Tibial artery (tissue), 4 donors: ENCODE measurements around the gene TTC3.

Source experiments
- DNase-seq, 2 donors: peaks; one replicate each; pipeline ENCODE4 v3.0.0-alpha.2; 2019
- H3K27ac ChIP-seq, 2 donors: fragments of 200-600 bp; sonication (generic) in 1 of 2; 1 replicate in 1 of 2; 2 replicates in 1 of 2; pipeline ENCODE4 v1.5.1; 2018 to 2019; ENCODE audit warnings: mild to moderate bottlenecking in 1 of 2
- H3K27me3 ChIP-seq, 2 donors: fragments of 200-600 bp; sonication (generic) in 1 of 2; one replicate each; pipeline versions ENCODE4 v1.5.1 to v1.6.0; 2016 to 2019
- H3K36me3 ChIP-seq, 3 donors: fragments of 200-600 bp; sonication (generic) in 2 of 3; one replicate each; pipeline ENCODE4 v1.5.1; 2016 to 2019; ENCODE audit warnings: mild to moderate bottlenecking in 2 of 3
- H3K4me1 ChIP-seq, 4 donors: fragments of 200-600 bp; sonication (generic) in 2 of 4; 1 replicate in 3 of 4; 2 replicates in 1 of 4; pipeline ENCODE4 v1.5.1; 2016 to 2019
- H3K4me3 ChIP-seq, 2 donors: fragments of 200-600 bp; sonication (generic) in 1 of 2; 1 replicate in 1 of 2; 2 replicates in 1 of 2; pipeline ENCODE4 v1.5.1; 2018 to 2019; ENCODE audit warnings: mild to moderate bottlenecking in 2 of 2
- H3K9me3 ChIP-seq, 3 donors: fragments of 200-600 bp; sonication (generic) in 1 of 3; one replicate each; pipeline ENCODE4 v1.5.1; 2016 to 2019
- intact Hi-C: fragments of 100-400 bp; cut with DNase I; formaldehyde crosslinking; loops from one replicate; pipeline ENCODE4 v1.15.0; 2023; ENCODE audit warnings: low total_unique reads
- TF ChIP-seq, protein P1 (sequence below), 2 experiments: fragments of 200-600 bp in 1 of 2; fragments of 450-650 bp in 1 of 2; IDR thresholded peaks; one replicate each; pipeline ENCODE4 v1.5.1; 2017 to 2019; ENCODE audit warnings: antibody characterized with exemption in 2 of 2, mild to moderate bottlenecking in 1 of 2, moderate library complexity in 1 of 2

TTC3 gene

DNA sequence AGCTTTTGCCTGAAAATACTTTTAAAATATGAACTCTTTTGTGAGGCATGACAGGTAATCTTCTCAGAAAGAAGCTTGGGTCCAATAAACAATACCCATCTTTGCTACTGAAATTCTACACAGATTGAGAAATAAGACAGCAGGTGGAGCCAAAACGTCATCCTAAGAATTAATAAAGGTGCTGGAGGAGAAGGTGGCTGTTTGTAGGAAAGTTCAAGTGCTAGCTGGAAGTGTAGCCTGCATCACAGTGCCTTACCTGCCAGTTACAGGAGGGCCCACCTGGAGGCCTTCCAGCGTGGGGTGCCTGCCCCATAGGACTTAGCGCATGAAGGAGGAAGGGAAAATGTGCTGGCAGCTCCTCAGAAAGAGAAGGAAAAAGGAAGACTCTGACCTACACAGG, 93.7 kb downstream of the TTC3 start:
- Histone ChIP-seq H3K4me1 (no peaks in the 10 kb centered on the region), H3K4me3 (no peak overlapping the region), H3K27me3 (no peaks in the 10 kb centered on the region), H3K27ac (no peak overlapping the region), H3K9me3 (no peaks in the 10 kb centered on the region), H3K36me3 (peaks cover 21 to 60% (median 43%) of the 10 kb centered on the region in 3 donors)
- intact Hi-C loops, result no loop called here
- TF ChIP-seq, protein P1, sequence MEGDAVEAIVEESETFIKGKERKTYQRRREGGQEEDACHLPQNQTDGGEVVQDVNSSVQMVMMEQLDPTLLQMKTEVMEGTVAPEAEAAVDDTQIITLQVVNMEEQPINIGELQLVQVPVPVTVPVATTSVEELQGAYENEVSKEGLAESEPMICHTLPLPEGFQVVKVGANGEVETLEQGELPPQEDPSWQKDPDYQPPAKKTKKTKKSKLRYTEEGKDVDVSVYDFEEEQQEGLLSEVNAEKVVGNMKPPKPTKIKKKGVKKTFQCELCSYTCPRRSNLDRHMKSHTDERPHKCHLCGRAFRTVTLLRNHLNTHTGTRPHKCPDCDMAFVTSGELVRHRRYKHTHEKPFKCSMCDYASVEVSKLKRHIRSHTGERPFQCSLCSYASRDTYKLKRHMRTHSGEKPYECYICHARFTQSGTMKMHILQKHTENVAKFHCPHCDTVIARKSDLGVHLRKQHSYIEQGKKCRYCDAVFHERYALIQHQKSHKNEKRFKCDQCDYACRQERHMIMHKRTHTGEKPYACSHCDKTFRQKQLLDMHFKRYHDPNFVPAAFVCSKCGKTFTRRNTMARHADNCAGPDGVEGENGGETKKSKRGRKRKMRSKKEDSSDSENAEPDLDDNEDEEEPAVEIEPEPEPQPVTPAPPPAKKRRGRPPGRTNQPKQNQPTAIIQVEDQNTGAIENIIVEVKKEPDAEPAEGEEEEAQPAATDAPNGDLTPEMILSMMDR (IDR thresholded peaks at IDR 0.05), result peak in 1 of 2 experiments; percentile 14
- no peak for DNase-seq

- Histone ChIP-seq H3K4me3 (no peak overlapping the region), H3K27me3 (no peaks in the 10 kb centered on the region), H3K36me3 (peaks cover 21 to 62% (median 31%) of the 10 kb centered on the region in 3 donors), H3K9me3 (no peaks in the 10 kb centered on the region), H3K27ac (no peak overlapping the region), H3K4me1 (no peaks in the 10 kb centered on the region)
- DNase-seq, result no peak
- intact Hi-C loops, result no loop called here
- TF ChIP-seq, protein P1 (IDR thresholded peaks at IDR 0.05), result no peak
Observed at GRCh38 chr21:37168666-37169065, 95.6 kb downstream of the TTC3 start.

GRCh38 chr21:37172646-37173045, 99.6 kb downstream of the TTC3 start:
- Histone ChIP-seq H3K9me3 (no peaks in the 10 kb centered on the region), H3K27me3 (no peaks in the 10 kb centered on the region), H3K4me3 (no peak overlapping the region), H3K4me1 (peaks cover 0 to 3% (median 0%) of the 10 kb centered on the region in 4 donors), H3K36me3 (peaks cover 16 to 58% (median 40%) of the 10 kb centered on the region in 3 donors), H3K27ac (no peak overlapping the region)
- no peak for DNase-seq
- TF ChIP-seq, protein P1 (IDR thresholded peaks at IDR 0.05), result no peak
- intact Hi-C loops, result no loop called here

DNA sequence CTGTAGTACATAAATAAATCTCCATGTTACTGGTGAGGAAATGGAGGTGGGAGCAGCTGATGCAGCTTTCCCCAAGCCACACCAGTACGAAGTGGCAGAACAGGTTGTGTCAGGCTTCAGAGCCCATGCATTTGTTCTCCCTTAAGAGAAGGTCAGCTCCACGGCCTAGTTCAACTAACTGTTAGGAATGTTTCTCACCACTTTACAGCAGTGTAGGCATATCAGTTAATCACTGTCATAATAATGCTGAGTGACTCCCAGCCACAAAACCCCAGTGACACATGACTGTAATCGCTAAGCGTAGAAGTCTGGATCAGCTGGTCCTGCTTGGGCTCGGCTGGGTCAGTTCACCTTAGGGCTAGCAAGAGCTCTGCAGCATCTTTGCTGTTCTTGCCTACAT, 103.7 kb downstream of the TTC3 start:
- H3K4me1 ChIP-seq, result peaks cover 0 to 3% (median 0%) of the 10 kb centered on the region in 4 donors
- no peaks in the 10 kb centered on the region for H3K9me3 ChIP-seq
- peaks cover 17 to 75% (median 59%) of the 10 kb centered on the region in 3 donors for H3K36me3 ChIP-seq
- no peak for DNase-seq
- intact Hi-C loops, result no loop called here
- TF ChIP-seq, protein P1 (IDR thresholded peaks at IDR 0.05), result no peak
- no peak overlapping the region for H3K27ac ChIP-seq
- no peak overlapping the region for H3K4me3 ChIP-seq
- H3K27me3 ChIP-seq, result no peaks in the 10 kb centered on the region

- Histone ChIP-seq H3K36me3 (peaks cover 6 to 58% (median 45%) of the 10 kb centered on the region in 3 donors), H3K4me3 (no peak overlapping the region), H3K9me3 (no peaks in the 10 kb centered on the region), H3K27ac (no peak overlapping the region), H3K27me3 (no peaks in the 10 kb centered on the region), H3K4me1 (peaks cover 0 to 3% (median 0%) of the 10 kb centered on the region in 4 donors)
- TF ChIP-seq, protein P1 (IDR thresholded peaks at IDR 0.05), result no peak
- DNase-seq, result no peak
- intact Hi-C loops, result no loop called here
Observed at GRCh38 chr21:37181059-37181458, 108.0 kb downstream of the TTC3 start.

- intact Hi-C loops, result no loop called here
- H3K27me3 ChIP-seq, result no peaks in the 10 kb centered on the region
- peaks cover 18 to 60% (median 45%) of the 10 kb centered on the region in 3 donors for H3K36me3 ChIP-seq
Observed at GRCh38 chr21:37182222-37182621, 109.2 kb downstream of the TTC3 start.

More at GRCh38 chr21:37182222-37182621, 109.2 kb downstream of the TTC3 start:
- H3K9me3 ChIP-seq, result no peaks in the 10 kb centered on the region
- no peak for DNase-seq
- no peak overlapping the region for H3K4me3 ChIP-seq
- TF ChIP-seq, protein P1 (IDR thresholded peaks at IDR 0.05), result no peak
- H3K27ac ChIP-seq, result no peak overlapping the region
- no peaks in the 10 kb centered on the region for H3K4me1 ChIP-seq
